GM19324 (cell line): ENCODE data around the gene CIC.
A peak's percentile ranks its signal among the peaks of the same experiment; 100 is the strongest.

Experiments used
- ATAC-seq: cut with Tn5 transposase; IDR thresholded peaks from one replicate; pipeline ENCODE4 v1.9.1; 2021; ENCODE audit warnings: mild to moderate bottlenecking, moderate library complexity; ENCODE audit not compliant: unreplicated experiment, low FRiP score

The CIC gene

DNA sequence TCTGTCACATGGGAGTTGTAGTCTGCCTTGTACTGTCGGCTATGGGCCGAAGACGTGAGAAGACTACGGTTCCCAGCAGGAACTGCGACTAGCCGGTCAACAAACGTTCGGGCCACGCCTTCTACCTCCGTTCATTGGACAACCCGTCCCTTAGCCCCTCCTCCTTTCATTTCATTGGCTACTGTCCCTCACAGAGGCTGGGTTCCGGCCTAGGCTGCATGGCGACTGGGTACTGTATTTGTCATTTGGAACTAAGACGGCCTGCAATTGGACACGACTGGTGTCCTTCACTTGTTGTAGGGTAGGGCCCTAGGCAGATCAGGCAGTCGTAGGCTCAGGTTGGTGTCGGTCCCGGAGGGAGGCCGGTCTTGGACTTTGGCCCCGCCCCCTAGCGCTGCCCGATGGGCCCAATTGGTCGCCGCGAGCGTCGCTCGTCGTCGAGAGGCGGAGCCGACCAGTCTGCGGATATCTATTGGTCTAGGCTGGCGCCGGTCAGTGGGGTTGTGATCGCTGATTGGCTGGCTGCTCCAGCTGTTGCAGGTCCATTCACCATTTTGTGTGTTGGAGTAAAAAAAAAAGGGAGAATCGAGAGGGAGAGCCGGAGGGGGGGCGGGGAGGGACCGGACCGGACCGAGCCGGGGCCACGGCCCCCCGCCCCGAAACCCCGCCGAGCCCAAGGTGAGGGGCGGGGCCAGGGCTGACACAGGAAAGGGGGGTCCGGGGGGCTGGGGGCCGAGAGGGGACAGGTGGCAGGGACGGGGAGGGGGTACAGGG, at the start of gene CIC:
TSS of gene CIC (plus strand) at position 549 of the 774 bp plus-strand sequence. CDS start 2,532 bp downstream, outside the sequence.
- peak; percentile 83 for ATAC-seq

DNA sequence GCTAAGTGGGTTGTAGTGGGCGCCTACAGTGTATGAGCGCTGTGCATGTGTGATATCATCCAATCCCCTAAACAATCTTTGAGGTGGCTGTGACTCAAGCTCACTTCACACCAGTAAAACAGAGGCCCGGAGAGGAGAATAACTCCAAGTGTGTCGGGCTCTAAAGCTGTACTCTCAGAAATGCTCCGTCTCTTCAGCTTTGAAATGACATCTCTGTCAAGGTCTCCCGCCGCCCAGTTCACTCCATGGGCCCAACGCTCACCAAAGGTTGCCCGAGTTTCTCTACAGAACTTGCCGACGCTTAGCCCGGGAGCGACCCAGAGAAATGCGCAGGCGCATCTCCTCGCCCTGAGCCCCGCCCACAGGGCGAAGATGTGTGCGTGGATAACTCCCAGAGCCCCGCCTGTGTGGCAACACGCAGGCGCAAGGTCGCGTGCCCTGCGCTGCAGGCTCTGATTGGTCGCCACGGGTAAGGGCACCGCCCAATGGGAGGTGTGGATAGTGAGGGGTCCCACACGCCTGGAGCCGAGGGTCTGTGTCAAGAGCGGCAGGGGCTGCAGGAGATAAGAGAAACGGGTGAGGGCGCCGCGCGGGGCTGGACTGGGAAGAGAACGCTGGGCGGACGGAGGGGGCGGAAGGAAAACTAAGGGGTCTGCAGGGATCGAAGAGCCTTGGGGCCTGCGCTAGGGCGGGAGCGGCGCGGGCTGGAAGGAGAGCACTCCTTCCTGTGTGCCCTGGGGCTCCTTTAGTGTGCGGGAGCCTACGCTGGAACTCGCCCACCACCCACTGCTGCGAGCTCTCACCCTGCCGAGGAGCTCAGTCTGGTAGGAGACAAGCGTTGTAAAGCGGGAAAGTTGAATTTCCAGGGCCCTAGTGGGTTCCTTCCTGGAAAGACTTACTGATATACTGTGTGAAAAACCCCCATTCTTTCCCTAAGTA, 49.0 kb upstream of the CIC start, which contains the start of gene ZNF526:
TSS of gene ZNF526 (plus strand) at position 501 of the 939 bp plus-strand sequence. CDS start 4,092 bp downstream, outside the sequence.
- ATAC-seq: peak; percentile 71

DNA sequence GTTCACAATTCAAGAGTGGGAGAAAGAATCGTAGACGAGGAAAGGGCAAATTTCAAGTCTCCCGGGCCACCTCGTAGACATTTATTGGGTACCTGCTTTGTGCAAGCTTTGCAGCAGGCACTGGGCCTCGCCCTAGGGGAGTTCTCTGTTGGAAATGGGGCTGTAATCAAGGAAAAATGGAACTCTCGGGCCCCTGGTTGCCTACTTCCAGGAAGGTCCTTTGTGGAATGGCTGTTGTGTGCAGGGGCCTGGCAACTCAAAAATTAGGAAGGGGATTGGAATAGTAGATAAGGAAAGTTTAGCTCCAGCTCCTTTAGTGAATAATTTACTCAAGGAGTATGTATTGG, 48.3 kb upstream of the CIC start:
- ATAC-seq: no peak

DNA sequence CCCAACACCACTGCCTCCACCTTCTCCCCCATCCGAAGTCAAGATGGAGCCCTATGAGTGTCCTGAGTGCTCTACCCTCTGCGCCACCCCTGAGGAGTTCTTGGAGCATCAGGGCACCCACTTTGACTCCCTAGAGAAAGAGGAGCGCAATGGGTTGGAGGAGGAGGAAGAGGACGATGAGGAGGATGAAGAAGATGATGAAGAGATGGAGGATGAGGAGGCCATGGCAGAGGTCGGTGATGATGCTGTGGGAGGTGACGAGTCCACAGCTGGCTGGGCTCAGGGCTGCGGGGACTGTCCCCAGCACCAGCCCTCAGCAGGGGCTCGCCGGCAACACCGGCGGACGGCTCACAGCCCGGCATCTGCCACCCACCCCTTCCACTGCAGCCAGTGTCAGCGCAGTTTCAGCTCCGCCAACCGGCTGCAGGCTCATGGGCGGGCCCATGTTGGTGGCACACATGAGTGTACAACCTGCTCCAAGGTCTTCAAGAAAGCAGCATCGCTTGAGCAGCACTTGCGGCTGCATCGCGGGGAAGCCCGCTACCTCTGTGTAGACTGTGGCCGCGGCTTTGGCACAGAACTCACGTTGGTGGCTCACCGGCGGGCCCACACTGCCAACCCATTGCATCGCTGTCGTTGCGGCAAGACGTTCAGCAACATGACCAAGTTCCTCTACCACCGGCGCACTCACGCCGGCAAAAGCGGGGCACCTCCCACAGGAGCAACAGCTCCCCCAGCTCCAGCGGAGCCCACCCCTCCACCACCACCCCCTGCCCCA, 43.9 kb upstream of the CIC start:
- ATAC-seq: no peak

DNA sequence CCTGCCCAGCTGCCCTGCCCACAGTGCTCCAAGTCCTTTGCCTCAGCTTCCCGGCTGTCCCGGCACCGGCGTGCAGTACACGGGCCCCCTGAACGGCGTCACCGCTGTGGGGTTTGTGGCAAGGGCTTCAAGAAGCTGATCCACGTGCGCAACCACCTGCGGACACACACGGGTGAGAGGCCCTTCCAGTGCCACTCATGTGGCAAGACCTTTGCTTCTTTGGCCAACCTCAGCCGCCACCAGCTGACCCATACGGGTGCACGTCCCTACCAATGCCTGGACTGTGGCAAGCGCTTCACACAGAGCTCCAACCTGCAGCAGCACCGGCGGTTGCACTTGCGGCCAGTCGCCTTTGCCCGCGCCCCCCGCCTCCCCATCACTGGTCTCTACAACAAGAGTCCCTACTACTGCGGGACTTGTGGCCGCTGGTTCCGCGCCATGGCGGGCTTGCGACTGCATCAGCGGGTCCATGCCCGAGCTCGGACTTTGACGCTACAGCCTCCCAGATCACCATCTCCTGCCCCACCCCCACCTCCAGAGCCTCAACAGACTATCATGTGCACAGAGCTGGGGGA, 43.2 kb upstream of the CIC start:
- no peak for ATAC-seq

DNA sequence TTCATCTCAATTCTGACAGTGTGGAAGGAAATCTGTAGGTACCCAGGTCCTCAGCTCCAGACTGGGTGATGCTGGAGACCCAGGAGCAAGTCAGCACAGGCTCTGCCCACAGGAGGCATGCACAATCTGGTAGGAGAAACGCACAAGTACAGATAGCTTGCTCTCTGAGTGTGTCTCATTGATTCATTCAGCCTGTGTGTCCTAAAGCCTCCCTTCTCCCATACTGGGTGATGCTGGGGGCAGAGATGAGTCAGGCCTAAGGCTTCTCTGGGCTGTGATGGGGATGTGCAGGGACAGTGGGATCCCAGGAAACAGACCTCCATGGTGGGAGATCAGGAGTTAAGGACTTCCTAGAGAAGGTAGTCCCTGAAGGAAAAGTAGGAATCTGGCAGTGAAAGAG, 42.2 kb upstream of the CIC start:
- no peak for ATAC-seq

DNA sequence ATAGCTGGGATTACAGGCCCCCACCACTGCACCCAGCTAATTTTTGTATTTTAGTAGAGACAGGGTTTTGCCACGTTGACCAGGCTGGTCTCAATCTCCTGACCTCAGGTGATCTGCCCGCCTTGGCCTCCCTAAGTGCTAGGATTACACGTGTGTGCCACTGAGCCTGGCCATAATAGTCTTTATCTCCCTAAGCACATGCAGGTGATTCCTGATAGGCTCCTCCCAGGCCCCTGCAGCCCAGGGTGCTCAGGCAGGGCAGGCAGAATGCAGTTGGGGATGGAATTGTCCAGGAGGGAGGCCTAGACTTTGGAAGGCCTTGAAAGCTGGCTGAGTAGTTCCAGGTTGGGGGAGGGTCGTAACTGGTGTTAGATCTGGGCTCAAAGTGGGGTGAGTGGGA, 40.4 kb upstream of the CIC start:
- no peak for ATAC-seq

DNA sequence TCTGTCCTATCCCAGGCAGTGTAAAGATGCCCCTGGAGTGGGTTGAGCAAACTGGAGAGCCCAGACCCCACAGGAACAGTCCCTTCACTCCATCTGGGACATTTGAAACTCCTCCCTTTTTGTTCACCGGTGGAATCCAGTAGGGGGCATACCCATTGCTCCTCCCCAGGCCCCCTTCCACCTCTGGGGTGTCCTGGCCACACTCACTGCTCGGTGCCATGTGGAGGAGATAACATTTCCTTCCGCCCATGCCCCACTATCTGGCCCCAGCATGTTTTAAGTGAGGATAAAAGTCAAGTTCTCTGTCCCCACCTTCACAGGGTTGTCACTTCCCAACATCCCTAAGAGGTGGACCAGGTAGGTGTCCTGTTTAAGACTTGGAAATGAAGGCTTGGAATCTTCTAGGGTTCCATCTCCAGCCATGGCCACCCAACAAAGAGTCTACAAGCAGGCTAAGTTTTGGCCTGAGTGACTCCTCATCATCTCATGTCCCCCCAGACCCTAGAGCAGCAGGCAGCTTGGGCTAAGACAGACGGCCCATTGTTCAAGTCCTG, 39.7 kb upstream of the CIC start:
- ATAC-seq: no peak

DNA sequence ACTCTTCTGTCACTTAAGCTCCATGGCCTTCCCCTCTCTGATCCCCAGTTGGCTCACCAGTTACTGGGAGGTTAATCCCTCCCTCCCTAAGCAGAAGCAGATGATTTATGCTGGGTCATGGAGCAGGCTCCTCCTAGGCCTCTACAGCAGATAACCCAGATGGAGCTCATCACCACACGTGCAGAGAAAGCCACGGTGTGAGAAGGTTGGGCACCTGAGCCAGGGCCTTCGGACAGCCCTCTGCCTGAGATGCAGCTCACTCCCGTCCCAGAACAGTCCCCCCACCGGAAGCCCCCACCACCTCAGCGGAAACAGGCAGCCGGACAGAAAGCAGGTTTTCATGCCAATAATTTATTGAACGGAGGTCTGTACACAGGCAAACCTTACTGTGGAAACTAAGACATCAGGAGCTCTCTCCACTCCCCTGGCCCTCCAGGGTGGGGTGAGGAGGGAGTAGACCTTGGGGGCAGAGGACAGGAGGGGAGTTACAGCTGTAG, 39.1 kb upstream of the CIC start:
- ATAC-seq: no peak

DNA sequence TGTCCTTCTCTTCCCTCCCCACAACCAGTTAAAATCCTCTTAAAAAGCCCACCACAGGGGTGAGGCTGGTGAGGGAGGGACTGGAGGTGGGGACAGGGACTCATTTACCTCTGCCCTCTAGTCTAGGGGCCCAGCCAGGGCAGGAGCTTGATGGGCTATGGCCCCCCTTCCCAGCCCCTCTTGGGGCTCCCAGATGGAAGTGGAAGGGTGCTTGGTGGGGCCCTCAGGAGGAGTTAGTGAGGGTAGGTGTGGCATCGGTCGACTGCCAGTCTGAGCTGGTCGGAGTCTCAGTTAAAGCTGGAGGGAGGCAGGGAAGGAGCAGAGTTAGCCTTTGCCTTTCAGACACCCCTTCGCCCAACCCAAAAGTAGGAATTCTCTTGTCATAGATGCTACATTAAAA, 38.5 kb upstream of the CIC start:
- no peak for ATAC-seq

DNA sequence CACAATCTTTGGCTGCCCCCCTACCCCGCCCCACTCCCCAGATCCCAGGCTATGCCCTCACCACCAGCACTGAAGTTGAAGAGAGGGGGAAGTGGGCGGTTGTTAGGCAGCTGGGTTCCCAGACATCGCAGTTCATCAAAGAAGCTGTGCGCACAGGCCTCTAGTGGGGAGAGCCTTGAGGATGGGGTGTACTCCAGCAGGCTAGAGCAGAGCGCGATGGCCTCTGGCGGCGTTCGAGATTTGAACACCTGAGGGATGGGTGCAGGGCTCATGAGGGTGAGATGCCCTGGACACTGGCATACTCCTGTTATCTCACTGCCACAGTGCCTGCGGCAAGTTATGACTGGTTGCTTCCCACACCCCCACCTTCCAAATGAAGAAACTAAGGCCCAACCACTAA, 36.6 kb upstream of the CIC start:
- ATAC-seq: no peak

DNA sequence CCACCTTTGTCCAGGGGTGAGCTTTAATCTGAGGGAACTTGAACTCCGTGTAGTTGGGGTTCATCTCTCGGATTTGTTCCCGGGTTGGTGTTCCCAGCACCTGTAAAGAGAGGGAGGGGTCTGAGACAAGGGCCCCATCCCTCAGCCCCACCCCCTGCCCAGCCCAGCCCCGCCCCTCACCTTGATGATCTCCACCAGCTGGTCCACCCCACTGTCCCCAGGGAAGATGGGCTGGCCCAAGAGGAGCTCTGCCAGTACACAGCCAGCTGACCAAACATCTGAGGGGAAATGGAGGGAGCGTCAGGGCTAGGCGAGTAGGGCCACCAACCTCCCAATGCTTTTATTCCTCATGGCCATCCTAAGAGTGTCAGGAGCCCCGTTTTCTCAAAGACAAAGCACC, 35.9 kb upstream of the CIC start:
- ATAC-seq: no peak

DNA sequence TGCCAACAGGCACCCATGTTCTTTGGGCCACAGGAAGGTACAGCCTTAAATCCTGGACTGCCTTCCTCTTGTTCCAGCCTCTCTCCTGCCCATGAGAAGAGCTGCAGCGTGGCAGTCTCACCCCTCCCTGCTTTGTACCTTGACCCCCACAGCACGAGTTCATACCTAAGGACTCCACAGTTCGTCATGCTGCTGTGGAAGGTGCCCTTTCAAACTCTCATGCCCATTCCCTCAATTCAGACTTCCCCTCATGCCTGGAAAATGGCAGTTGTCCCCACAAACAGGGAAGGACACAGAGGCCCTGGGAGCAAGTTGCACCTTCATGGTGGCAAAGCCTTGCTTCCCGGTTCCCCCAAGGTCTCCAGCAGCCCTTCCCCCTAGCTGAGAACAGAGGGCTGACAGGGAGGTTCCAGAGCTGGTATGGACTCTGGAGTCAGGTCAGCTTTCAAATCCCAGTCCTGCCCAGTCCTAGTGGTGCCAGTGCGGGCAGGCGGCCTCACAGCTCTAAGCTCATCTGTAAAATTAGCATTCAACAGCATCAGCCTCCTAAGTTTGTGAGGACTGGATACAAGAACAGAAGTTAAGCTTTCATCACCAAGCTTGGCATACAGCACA, 35.3 kb upstream of the CIC start:
- no peak for ATAC-seq

DNA sequence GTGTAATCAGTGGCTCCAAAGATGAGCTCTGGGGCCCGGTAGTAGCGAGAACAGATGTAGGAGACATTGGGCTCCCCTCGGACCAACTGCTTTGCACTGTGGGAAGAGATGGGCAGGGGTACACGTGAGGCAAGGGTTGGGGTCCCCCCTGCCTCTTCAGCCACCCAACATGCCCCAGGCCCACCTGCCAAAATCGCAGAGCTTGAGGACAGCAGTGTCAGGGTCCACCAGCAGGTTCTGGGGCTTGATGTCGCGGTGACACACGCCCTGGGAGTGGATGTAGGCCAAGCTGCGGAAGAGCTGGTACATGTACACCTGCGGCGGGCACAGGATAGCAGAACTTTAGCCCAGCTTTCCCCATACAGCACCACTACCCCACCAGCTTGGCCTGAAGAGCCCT, 34.7 kb upstream of the CIC start:
- no peak for ATAC-seq

DNA sequence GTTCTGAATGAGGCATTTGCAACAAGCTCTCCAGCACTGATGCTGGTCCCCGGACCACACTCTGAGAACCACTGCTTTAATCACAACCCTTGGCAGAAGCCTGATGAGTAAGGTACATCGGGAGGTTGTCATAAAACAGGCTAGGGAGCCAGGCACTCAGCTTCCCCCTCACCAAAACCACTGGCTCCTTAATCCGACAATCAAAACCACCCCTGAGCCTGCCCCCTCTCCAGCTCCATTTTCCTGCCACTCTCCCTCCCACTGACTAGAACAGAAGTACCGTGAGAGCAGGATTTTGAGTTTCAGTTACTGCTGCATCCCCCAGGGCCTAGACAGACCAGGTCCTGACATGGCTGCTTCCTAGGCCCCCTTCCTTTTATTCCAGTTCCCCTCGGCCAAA, 33.9 kb upstream of the CIC start:
- ATAC-seq: no peak

DNA sequence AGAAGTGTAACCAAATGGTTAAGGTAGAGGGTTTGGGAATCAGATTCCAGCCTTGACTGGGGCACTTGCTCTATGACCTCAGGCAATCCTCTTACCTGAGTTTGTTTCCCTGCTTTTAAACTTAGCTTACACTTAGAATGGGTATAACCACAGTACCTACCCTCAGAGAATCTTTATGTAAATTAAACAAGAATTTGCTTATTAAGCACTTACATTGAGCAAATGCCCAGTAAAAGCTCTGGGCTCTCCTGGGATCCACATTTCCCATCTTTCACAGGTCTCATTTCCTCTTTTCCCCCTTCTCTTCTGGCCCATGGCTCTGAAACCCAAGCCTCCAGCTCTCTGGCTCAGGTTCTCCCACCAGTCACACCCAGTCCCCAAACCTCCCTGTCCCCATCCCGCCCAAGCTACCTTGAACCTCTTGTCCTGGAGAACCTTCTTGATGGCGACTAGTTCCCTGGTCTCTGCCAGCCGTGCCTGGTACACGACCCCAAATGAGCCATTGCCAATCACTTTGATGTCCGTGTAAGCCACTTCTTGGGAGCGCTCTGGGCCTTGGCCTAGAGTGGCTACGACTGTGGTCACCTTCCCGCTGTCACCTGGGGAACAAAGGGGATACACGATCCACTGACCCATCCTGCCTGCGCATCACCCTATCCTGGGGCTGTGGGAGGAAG, 29.4 kb upstream of the CIC start:
- no peak for ATAC-seq

DNA sequence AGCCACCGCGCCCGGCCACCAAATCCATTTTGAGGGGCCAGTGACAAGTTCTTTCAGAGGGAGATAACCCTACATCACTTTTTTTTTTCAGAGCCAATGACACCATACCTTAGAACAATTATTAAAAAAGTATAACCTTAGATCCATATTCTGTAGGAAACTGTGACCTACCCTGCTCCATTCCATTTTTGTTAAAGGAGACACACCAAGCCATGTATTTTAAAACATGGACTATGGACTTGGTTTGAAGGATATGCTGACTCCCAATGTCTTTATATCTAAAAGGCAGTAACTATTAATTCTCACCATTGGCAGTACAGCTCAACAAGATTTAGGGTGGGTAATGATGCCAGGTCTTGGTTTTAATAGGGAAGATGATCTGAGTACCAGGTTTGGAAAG, 27.8 kb upstream of the CIC start:
- ATAC-seq: no peak

DNA sequence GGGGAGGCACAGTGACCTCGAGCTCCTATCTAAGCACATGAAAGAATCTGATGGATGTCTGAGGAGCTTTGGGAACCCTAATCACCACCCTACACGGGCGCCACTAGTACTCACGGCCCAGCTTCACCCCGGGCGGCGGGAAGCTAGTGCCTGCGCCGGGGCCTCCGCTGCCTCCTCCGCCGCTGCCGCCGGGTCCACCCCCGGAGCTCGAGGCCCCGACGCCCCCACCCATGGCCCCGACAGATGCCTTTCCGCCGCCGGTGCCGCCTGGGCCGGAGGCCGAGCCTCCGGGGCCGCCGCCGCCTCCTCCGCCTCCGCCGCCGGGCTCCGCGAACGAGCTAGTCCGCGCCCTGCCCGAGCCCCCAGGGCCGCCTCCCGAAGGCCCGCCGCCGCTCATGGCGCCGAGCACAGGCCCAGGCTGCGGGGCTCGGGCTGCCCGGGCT, 27.0 kb upstream of the CIC start:
- ATAC-seq: peak; percentile 2
